GM21723 (cell line): ENCODE measurements around the gene DTYMK.
"Not testable (repeated sequence)": the region's sequence is repeated elsewhere in the genome, so short reads cannot be mapped to it uniquely, and the experiment has no call there.

ENCODE experiments used
- ATAC-seq: cut with Tn5 transposase; IDR thresholded peaks from one replicate; pipeline ENCODE4 v1.9.1; 2021; ENCODE audit warnings: mild to moderate bottlenecking, moderate library complexity; ENCODE audit not compliant: unreplicated experiment

Gene DTYMK

DNA sequence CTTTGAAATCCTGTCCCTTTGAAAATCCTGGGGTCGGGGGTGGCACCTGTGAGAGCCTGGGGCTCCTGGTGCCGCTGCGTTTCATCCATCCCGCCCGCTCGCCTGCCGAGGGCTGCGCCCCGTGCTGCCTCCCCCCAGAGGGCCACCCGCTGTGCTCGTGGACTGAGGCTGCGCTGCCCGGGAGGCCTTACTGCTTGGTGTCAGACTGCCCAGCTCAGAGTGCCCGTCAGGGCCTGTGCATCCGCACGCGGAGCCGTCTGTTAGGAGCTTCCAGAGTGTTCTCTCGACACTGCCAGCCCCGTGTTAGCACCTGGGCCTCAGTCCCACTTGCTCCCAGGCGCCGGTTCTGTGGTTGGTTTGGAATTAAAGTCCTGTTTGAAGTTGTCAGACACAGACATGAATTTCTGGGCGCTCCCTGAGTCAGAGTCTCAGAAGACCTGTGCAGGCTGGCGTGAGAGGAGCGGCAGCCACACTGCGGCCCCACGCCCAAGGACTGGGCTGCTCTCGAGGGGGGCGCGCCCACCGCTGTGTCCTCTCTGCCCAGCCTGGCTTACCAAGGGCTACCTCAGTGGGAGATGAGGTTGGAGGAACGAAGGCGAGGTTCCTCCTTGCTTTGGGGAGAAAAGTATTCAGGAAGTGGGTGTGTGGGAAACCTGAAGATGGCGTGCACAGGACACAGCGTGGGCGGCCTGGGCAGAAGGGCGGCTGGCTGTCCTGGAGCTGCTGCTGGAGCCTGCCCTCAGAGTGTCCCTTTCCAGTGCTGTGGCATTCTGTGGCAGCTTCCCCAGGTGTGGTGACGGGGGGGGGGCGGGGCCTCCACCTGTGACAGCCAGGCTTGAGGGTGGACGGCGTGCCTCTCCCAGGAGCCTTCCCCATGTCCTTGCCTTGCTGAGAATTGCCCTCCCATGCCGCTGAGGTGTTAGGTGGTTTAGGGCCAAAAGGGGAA, 14.1 kb downstream of the DTYMK start:
- ATAC-seq, result no peak

DNA sequence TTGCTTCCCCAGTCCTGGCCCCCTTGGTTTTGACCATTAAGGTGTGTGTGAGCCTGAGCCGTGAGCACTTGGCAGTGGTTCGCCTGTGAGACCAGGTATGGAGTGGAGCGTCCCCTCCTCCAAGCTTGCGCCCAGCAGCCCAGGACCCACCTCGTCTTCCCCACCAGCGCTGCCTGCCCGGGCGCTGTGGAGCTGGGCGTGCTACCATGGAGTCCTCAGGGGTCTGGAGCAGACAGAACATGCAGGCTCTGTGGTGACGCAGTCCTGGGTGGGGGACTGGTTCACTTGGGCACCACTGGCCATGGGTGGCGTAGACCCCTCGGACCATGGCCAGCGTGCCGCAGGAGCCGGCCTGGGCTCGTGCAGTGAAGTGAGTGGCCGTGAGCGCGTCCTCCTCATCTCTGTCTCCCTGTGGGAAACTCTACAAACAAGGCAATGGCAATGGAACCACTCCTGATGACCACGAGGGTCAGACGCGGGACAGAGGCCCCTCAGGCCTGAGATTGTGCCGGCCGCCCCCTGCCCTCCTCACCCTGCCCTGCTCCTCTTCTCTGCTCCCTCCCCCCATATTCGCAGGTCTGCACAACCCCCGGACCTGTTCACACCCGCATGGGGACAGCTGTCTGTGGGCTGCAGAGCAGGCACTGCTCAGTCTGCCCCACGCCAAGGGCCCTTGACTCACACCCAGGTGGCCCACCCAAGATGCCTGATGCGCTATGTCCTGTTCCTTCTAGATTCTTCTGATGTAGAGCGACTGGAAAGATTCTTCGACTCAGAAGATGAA, 15.0 kb downstream of the DTYMK start:
- no peak for ATAC-seq

DNA sequence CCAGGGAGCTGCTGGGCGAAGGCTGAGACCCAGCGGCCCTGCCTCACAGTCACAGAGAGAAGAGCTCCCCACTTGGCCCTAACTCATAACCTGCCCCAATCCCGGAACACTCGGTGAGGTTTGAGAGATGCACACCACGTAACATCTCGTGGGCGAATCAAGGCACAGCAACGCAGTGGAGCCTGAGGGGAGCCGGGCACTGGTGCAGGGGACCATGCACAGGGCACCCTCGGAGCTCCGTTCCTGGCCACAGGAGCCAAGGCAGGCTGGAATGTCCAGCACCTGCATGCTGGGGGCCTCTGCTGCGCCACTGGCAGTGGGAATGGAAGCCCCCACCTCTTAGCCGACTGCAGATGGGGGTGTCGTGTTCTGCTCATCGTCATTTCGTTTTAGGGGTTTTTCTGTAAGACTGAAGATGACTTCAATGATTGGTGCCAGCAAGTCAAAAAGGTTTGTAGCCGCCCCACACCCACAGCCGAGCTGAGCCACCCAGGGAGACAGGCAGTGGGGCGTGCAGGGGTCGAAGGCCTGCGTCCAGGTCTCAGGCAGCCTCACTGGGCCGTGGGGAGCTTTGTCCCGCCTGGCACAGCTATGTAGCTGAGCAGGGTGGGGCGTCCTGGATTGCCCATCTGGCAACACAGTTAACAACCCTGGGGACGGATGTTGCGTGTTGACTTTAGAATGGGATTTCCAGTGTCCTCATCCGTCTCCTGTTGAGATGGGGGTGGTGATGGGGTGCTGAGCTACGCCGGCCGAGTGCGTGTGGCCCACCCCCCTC, 16.1 kb downstream of the DTYMK start:
- ATAC-seq, result no peak

DNA sequence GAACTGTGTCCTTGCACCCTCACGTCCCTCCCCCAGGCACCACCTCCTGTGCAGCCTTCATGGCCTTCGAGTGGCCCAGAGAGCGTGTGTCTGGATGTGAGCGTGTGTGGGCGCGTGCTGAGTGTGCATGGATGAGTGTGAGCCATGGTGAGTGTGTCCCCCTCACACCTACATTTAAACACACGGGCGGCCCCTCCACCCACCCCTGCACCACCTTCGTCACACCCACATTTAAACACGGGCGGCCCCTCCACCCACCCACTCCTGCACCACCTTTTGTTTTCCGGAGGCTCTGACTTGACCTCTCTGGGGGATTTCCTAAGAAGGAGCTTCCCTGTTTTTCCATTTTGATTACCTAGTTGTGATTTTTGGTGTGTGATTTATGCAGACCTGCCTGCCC, 17.8 kb downstream of the DTYMK start:
- ATAC-seq, result no peak

DNA sequence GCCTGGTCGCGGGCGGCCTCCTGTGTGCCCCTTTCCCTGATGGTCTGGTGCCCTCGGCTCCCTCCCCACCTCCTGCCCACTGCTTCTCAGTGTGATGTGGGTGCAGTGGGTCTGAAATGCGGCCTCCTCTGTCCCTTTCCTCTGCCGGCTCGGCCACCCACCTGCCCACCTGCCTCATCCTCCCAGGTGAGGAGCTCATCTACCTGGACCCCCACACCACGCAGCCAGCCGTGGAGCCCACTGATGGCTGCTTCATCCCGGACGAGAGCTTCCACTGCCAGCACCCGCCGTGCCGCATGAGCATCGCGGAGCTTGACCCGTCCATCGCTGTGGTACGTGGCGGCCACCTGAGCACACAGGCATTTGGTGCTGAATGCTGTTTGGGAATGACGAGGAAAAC, 18.3 kb downstream of the DTYMK start:
- ATAC-seq, result no peak

DNA sequence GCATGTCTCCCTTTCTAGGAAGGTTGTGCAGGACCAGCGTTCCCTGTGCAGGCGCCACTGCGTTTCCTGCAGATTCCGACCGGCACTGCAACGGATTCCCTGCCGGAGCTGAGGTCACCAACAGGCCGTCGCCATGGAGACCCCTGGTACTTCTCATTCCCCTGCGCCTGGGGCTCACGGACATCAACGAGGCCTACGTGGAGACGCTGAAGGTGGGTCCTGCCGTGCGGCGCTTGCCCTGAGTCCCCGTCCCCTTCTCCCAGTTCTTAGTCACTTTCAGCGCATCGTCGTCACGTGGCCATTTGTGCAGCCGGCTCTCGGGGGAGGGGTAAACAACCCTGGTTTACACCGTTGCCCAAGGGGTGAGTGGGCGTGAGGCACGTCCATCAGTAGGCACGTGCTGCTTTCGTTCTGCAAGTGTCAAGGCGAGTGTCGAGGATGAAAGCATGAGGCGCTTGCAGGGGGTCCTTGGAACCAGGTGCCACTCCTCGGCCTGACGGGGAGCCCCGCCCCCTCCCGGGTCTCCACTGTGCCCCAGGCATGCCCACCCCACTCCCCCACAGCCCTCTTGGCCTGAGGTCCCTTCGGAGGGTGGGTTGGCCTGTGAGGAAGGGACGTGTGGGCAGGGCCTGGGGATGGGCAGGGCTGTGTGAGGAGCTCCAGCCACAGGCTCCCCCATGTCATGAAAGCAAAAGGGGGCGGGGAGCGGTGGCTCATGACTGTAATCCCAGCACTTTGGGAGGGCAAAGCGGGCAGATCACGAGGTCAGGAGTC, 19.8 kb downstream of the DTYMK start:
- no peak for ATAC-seq

DNA sequence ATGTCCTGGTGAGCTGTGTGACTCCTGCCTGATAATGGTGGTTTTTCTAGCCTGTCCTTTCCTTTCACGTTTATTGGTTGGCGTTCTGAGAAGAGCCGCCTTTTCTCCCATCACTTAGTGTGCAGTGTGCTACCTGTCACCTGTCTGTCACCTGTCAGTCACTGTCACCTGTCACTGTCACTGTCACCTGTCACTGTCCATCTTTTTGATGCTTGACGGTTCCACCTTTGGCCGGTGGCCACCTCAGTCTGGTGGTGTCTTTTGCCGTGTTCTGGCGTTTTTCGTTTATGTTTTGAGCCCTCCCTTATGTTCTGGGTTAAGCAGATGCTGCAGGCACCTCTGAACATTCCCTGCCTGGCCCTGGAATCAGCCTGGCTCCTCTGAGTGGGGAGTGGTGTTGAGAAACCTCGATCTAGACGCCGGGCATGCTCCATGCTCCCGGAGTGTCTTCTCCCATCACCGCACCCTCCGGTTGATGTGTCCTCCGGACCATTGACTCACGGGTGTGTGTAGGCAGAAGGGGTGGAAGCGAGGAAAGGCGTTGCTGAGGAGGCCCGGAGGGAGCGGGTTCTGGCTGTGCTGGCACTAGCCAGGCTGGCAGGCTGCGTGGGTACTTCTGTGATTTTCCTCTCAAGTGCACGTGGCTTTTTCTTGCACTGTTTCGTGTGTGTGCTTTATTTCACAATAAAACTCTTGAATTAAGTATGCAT, 20.7 kb downstream of the DTYMK start:
- ATAC-seq, result no peak

DNA sequence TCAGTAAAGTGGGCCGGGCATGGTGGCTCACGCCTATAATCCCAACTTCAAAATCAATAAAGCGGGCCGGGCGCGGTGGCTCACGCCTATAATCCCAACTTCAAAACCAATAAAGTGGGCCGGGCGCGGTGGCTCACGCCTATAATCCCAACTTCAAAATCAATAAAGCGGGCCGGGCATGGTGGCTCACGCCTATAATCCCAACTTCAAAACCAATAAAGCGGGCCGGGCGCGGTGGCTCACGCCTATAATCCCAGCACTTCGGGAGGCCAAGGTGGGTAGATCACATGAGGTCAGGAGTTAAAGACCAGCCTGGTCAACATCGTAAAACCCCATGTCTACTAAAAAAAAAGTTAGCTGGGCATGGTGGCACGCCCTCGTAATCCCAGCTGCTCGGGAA, 23.9 kb downstream of the DTYMK start:
- ATAC-seq, result not testable (repeated sequence)

DNA sequence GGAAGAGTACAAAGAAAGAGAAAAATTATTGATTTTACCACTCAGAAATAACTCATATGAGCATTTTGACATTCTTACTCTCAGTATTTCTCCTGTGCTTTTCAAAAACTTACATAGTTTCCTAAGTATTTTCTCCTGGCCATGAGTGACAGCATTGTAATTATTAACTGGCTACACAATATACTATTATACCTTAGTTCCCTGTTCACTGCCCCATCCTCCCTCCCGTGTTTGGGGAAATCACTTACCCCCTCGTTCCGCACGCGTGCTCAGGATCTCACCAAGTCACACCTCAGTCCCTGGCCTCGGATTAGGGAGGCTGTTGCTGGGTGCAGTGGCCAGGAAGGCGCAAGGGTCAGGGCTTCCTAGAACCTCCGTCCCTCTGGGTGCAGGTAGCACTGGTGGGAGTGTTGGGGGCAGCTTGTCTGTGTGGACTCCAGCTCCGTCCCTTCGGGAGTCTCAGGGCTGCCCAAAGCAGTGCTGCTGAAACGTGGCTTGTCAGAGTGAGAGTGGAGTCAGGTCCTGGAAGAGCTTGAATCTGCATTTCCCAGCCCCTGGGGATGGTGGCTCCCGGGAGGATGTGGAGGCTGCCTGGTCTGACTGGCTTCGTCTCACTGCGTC, 25.9 kb downstream of the DTYMK start:
- ATAC-seq, result no peak

DNA sequence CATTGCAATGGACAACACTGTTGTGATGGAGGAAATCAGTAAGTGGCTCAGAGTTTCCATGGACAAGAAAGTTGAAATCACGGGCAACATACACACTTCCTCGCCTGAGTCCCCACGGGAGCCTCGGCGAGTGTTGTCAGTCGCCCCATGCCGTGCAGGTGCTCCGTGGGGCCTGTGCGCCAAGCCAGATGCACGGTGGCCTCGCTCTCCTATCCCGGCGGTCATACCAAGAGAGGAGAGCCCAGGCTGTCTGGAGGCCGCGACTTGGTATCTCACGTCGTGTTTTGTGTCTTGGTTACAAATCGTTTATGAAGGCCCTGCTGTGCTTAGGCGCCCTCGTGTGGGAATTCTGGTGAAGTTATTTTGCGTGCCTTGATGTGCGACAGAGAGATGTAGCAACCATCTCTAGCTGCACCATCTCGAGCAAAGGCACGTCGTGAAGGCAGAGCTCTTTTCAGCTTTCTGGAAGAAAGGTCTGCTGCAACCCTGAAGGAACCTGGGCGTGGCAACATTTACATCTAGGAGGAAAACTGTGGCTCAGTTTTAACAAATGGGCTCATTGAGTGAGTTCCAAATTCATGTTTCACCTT, 27.4 kb downstream of the DTYMK start:
- ATAC-seq, result no peak

DNA sequence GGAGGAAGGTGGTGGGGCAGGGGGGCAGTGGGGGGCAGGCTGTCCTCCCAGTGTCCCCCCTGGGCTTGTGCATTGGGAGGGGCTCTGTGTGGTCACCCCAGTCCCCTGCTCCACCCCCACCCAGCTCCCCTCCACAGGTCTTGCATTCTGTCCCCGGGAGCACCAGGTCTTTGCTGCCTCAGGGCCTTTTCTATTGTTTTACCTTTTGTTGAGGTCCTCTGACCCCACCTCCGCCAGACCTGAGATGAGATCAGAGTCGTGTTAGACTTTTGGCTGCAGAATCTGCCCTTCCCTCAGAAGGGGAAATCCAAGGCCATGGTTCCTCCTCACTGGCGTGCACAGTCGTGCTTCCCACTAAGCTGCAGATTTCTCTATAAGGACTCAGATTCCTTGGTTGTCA, 28.3 kb downstream of the DTYMK start:
- ATAC-seq, result no peak

DNA sequence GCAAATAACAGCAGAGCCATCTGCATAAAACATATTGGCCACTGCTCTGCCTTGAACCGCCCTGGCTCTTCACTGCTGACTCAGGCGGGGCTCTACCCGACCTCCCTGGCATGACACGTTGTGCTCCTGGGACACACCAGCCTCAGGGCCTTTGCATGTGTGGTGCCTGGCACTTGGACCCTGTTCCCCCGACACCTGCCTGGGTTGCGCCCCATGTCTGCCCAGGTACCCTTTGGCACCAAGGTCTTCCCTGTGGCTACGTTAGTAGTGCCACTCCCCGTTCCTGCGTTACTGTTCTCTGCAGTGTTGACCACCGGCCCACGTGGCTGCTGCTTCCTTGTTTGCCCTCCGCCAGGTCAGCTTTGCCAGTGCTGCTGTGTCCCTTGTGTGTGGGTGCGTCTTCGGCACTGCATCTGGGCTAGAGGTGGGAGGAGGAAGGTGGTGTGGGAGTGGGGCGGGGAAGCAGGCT, 28.8 kb downstream of the DTYMK start:
- no peak for ATAC-seq

DNA sequence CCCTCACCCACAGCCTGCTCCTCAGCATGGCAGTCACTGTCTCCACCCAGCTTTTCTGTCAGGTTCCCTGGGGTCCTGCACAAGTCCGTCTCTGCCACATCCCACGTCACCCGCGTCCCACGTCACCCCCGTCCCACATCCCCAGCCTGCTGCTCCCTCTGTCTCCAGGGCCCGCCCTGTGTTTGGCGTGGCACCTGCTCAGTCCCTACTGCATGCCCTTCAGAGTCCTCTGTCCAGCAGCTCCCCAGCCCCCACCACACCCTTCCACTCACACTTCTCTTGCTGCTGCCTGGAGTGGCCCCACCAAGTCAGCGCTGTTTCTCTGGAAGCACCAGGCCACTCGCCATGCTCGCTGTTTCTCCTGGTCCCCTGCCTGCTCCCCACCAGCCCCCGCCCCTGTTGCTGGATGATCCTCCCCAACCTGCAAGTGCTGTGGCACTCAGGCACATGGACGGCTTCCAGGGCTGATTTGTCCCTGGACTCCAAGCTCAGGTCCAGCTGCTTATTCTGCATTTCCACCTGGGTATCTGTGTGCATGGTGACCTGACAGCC, 30.3 kb downstream of the DTYMK start:
- ATAC-seq, result no peak

DNA sequence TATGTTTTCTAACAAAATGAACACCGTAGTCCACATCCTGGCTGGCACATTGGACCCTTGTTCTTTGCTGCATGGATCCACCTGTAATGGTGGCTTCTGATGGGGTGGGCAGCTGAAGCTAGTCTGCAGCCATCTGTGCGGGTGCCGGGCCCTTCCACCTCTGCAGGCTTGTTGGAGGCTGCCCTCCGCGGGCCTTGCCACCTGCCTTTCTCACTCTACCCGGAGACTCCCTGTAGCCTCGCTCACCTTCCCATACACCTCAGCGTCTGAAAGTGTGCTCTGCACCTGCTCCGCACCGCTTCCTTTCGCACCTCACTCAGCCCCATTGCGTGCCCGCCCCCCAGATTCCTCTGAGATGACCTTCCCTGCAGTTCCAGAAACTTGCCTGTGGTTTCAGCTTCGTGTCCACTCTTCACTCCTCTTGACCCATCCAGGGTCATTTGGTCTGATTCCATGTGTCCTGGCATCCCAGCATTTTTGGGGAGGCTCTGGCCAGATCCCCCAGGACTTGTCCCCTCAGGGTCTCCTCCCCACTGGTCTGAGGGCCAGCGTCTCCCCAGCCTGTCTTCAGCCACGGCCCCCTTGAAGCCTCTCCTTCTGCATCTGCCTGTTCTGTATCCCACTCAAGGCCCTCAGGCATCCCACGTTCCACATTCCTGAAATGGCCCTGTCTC, 31.0 kb downstream of the DTYMK start:
- no peak for ATAC-seq

DNA sequence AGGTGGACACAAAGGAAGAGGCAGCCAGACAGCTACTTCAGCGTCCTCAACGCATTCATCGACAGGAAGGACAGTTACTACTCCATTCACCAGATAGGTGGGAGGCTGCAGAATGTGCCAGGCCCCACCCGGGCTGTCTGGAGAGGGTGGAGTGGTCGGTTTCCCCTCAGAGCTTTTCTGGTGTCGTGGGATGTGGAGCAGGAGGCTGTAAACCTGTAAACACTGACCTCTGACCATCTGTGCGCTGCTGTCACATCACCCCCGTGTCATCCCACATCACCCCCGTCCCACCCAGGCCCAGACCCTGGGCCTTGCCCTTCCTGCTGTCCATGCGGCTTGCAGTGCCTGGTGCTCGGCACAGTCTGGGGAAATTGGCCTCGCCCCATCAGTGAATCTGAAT, 32.1 kb downstream of the DTYMK start:
- ATAC-seq, result no peak

DNA sequence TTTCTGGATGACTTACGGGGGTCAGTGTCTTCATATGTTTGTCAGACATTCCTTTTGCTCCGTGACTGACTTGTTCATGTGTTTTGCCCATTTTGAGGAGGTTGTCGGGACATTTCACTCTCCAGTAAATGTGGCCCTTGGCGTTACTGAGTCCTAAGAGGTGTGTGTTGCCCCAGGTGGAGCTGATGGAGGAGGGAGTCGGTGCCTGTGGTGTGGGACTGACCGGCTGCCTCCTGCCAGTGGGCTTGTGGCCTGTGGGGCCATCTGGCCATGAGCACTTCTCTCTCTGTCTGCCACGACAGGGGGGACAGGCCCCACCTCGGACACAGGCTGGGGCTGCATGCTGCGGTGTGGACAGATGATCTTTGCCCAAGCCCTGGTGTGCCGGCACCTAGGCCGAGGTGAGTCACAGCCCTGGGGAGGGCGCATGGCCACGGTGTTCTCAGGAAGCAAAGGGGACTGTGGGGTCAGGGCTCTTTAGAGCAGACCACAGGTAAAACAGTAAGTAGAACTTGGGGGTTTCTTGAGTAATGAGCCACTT, 33.3 kb downstream of the DTYMK start:
- ATAC-seq, result no peak

DNA sequence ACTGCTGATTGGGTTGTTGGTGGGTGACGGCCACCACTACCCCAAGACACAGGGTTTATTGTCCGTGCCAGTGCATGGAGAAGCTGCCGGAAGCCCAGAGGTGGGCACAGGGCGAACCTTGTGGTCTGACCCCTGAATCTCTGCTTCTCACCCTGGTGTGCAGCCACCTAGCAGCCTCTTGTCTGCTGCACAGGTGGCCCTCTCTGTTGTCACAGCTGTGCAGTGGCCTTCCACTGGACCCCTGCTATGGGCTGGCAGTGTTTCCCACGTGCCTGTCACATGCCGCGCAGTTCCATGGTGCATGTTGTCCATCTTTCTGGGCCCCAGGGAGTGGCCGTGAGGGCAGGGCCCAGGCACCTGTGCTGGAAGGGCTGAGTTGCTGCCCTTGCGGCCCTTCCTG, 33.9 kb downstream of the DTYMK start:
- ATAC-seq, result no peak

DNA sequence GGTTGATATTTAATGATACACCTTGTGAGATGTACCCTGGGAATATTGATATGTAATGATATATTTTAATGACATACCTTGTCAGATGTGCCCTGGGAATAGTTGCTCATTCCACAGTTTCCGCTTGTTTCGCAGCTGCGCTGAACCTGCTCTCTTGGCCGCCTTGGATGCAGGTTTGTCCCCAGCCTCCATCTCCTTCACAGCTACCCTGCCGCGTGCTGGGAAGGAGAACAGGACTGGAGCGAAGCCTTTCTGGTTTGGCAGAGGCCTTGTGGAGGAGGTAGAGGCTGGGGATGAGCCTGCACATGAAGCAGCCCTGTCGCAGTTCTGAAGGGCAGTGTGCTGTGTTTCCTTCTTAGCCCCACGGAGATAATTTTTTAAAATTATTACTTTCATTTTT, 34.5 kb downstream of the DTYMK start:
- ATAC-seq, result no peak
